ENCODE results near the gene ABCA13. TPM values are rescaled to one million over a fixed set of nuclear protein-coding genes. Genes with fewer than 3 reads are reported as not detected.

ABCA13 gene
- polyA plus RNA-seq, 4 donors: 0.76 to 1.0 (median 0.96) TPM

DNA sequence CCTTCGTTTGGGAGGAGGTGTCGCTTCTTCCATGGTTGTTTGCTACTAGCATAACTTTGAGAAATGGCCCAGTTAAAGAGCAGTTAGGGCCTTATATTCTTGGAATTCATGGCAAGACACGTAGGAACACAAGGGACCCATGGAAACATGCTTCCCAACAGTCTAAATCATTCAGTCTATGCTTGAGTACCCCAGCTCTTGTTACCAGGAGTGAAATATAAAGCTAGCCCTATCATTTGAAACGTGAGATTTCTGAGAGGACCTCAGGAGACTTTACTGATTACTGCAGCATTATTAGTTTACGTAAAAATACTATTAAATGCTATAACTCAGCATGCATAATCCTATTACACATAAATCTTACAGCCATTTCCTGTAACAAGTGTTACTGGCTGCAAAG, 424.5 kb downstream of the ABCA13 start:
- peak; percentile 7 to 35 (median 10) for DNase-seq (ENCODE audit: low read depth in 4 of 4, low spot score in 3 of 4)

DNA sequence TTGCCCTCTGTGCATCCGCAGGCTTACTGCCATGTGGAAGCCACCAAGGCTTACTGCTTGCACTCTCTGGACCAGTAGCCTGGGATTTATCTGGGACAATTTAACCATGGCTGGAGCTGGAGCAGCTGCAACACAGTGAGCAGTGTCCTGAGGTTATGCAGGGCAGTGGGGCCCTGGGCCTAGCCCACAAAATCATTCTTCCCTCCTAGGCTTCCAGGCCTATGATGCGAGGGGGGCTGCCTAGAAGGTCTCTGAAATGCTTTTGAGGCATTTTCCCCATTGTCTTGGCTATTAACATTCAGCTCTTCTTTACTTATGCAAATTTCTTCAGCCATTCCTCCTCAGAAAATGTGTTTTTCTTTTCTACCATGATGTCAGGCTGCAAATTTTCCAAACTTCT, 439.4 kb downstream of the ABCA13 start:
- no peak for DNase-seq (ENCODE audit: low read depth in 4 of 4, low spot score in 3 of 4)

DNA sequence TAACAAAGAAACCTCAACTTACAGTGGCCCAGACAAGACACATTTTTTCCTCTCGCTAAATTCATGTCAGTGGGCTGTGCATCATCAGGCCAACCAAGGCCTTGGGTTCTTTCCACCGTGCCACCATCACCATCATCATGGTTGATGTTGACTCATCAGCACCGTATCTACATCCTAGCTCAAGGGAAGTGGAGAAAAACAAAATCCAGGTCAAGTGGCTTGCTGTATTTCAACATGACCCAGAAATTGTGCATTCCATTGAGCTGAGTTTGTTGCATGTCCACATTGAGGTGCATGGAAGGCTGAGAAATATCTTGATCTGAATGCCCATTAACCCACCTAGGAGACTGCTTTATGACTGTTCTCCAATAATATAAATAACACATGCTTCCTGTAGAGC, 440.7 kb downstream of the ABCA13 start:
- no peak for DNase-seq (ENCODE audit: low read depth in 4 of 4, low spot score in 3 of 4)

DNA sequence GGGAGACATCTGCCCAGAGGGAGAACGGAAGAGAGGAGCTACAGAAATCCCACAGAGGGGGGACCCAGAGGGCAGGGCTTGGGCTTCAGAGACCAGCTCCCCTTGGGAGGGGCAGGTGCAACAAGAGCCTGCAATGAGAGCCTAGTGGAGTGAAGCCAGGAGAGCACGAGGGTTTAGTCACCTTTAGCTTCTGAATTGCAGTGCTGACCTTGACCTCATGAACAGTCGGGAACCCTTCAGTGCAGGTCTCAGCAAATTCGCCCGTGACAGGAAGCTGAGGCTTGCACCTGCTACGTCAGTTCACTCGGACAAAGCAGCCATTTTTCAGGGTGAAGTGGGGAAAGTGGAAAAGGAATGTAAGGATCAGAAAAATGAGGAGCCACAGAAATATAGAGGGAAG, 446.2 kb downstream of the ABCA13 start:
- DNase-seq (ENCODE audit: low read depth in 4 of 4, low spot score in 3 of 4): no peak

DNA sequence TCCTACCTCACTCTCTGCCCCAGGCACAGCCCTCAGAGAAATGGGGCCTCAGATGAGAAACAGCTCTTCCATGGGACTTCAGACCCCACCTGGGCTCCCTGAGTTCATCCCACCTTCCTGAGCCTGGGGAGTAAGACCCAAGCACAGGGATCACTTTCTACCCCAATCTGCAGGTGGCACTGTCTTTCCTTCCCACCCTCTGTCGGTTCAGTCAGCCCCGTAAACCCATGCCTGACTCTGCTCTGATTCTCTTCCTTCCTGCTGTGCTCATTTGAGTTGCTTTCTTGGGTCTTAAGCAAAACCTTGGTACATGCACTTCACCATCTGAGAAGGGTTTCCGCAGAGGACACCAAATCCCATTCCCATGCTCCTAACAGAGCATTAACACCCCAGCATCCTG, 446.7 kb downstream of the ABCA13 start:
- DNase-seq (ENCODE audit: low read depth in 4 of 4, low spot score in 3 of 4): no peak

DNA sequence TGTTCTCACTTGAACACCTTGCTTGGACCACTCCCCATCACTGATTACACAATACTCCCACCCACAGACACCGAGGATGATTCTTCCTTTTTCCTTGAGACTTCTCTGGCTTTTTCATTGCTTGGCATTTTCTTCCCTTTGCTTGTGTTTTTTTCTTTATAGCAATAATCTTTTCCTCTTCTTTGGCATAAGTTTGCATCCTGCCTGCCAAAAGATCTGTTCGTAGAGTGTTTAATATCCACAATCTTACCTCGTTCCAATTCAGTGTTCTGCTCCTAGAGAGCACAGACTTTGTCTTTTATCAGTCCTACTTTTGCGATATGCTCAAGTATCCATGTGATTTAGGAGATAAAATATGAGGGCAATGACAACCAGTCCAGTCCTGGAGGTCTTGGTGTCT, 449.8 kb downstream of the ABCA13 start:
- DNase-seq (ENCODE audit: low read depth in 4 of 4, low spot score in 3 of 4): no peak

DNA sequence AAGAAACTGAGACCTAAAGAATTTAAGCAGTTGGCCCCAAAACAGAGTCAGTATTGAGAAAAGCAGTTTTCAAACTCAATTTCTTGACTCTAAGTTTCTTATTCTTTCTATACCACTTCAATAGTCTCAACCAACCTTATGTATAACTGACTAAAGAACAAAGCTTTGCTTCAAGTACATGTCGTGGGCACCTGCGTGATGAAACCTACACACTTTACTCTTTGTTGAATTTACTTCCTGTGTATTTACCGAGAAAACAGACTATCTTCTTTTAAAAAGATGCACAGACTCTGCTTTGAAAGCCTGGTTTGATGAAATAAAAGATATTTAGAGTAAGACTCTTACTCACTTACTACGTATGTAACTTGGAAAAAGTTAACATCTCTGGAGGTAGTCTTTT, 455.9 kb downstream of the ABCA13 start:
- no peak for DNase-seq (ENCODE audit: low read depth in 4 of 4, low spot score in 3 of 4)

DNA sequence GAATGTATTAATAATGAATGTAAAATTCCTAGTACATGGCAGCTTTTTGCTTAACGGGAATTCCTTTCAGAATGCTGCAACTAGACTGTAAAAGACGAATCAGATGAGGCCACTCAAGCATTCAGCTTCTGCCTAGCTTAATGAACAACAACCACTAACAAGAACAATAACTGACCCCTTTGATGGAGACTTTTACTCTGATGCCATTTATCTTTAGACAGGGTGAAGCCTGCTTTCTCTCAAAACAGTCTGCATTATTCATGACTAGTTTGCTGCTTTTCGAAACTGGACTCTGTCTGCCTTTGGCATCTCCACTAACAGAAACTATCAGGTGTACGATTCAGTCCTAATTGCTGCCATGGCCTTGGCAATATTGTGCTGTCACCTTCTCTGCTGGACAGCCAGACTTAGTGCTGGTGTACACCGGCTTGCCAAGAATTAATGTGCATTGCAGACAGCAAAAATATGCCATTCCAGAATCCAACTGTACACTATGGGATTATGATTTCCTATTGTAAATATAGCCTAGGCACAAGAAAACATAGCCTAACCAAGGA, 457.6 kb downstream of the ABCA13 start:
- no peak for DNase-seq (ENCODE audit: low read depth in 4 of 4, low spot score in 3 of 4)

DNA sequence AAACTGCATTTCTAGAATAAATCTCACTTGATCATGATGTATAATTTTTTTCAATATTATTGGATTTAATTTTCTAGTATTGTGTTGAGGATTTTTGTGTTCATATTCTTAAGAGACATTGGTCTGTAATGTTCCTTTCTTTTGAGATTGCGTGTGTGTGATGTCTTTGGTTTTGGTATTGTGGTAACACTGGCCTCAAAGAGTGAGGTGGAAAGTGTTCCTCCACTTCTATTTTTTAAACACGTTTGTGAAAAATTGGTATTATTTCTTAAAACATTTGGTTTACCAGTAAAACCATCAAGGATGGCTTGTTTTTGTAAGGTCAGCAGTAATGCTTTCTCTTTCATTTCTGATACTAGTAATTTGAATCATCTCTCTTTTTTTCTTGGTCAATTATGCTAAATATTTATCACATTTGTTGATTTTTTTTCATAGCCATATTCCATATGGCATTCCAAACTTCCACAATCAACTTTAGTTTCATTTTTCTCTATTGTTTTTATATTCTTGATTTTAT, 462.9 kb downstream of the ABCA13 start:
- no peak for DNase-seq (ENCODE audit: low read depth in 4 of 4, low spot score in 3 of 4)

DNA sequence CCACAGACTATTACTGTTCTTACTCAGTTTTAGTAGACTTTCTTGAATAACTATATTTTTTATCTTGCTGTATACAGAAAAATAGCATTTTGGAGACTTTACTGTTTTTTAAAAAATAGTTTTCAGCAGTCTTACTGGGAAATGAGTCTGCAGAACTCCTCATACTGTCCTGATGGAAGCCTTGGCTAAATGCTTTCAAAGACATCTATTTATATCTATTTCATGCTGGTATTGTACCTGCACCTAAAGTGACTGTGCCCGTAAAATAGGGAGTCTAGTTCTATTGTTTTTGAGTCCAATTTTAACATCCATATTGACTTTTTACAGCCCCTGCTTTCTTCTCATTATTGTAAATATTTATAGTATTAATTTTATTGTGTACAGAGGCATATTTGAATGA, 464.5 kb downstream of the ABCA13 start:
- DNase-seq (ENCODE audit: low read depth in 4 of 4, low spot score in 3 of 4): no peak

DNA sequence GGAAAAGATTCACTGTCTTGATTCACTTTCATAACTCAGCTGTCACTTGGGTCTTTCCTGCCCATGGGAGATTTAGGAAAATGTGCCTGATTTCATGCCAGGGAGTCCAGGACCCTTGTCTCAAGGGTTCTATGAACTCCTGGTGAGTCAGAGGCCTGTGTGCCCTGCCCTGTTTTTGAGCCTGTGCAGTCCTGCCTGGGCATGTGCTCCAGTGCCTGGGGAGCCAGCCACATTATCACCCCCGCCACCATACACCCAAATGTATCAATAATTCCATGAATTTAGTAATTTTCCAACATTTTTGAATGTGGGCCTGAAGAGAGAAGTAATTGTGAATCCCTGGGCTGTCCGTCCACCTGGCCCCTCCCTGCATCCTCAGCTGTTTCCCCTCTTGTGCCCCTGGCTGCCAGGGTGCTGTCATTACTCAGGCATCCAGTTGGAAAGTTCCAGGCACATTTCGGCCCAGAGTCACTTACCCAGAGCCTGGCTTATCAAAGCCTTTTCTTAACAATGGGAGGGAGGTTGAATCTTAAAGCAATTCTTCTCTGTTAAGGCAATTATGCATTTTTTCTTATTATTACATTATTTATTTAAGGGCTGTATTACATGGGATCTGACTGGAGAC, 465.2 kb downstream of the ABCA13 start:
- DNase-seq (ENCODE audit: low read depth in 4 of 4, low spot score in 3 of 4): no peak

DNA sequence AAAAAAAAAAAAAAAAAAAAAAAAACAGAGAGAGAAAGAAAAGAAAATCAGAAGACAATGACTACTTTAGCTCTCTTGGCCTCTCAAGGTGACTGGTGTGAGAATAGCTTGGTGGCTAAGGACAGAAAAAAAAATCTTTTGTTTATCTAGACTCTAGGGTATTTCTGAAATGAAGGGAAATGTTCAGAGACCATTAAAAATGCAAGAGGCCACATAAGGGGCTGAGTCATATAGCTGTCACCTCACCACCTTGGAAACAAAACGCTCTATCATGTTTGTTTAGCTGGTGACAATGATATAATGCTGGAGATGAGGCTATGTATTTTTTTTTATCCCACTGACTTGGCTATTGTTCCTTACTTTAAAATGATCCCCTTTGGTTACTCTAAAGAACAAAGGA, 466.1 kb downstream of the ABCA13 start:
- DNase-seq (ENCODE audit: low read depth in 4 of 4, low spot score in 3 of 4): no peak

DNA sequence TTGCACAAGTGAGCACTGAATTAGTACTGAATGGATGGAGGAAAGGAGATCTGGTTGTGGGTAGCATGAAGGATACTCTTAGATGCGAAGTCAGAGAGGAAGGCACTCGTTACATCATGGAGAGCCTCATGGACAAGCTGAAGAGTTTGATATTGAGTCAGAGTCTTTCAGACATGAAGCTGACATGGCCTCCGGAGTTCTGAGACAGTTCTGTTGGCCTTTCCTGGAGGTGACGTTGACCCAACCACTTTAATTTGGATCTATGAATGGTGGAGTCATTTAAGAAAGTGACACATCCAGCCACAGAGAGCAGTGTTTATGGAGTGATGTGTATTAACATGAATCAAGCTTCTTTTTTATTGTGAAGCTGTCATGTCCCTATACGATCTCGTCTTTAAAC, 466.8 kb downstream of the ABCA13 start:
- no peak for DNase-seq (ENCODE audit: low read depth in 4 of 4, low spot score in 3 of 4)

DNA sequence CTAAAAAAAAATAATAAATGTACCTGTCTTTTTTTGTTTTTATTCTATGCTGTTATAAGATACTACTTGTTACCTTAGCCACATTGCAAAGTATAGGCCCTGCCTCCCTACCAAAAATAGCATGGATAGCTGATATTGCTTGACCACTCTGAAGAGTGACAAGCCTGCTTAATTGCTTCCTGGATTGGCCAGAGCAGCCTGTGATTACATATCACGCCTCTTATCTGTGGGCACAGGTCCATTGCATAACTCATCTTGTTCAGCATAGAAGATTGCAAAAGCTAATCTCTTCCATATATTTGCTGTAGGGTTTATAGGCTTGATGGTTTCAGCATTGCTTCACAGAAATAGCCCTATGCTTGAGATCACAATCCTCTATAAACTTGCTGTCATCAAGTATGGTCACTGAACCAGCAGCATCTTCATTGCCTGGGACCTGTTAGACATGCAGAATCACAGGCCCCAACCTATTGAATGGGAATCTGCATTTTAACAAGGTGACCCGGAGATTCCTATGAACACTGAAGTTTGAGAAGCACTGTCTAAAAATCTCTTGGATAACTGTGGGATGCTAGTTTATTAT, 472.3 kb downstream of the ABCA13 start:
- no peak for DNase-seq (ENCODE audit: low read depth in 4 of 4, low spot score in 3 of 4)

DNA sequence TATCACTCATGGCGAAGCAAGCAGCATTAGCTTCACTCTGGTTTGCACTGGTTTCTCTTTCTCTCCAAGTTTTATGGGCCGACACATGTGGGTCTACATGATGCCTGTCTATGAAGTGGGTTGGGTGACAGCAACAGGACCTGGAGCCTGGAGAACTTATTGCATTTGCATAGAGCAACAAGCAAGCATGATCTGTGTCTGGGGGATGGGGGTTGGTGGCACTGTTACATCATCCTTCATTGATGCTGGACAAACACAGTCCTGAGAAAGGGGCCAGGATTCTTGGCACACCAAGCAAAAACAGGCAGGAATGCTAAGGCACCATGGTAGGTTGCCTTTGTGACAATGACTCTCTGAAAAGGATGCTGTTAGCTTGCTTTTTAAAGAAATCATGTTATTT, 486.9 kb downstream of the ABCA13 start:
- no peak for DNase-seq (ENCODE audit: low read depth in 4 of 4, low spot score in 3 of 4)

DNA sequence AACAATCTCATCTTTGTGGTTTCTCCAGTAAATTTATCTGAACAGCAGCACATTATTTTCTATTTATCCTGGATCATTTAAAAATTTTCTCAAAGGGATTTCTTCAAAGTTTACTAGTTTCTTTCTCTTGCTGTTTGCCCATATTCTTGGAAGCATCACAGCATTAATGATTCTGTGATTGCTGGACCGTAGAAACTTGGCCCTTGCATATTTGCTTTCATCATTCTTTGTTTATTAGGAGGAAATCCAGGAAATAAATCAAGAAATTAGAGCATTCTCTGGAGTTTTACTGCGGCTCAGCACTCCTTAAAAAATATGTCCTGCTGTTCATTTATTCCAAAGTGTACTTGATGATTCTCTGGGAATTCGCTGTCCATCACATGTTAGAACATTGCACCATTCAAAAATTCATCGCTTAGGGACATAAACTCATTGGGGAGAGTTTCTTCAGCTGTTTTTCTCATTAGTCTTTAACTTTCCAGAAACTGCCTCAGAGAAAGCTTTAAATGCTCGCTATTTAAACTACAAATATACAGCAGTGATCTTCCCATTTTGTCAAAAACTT, 489.1 kb downstream of the ABCA13 start:
- peak; percentile 7 to 33 (median 30) for DNase-seq (ENCODE audit: low read depth in 4 of 4, low spot score in 3 of 4)

DNA sequence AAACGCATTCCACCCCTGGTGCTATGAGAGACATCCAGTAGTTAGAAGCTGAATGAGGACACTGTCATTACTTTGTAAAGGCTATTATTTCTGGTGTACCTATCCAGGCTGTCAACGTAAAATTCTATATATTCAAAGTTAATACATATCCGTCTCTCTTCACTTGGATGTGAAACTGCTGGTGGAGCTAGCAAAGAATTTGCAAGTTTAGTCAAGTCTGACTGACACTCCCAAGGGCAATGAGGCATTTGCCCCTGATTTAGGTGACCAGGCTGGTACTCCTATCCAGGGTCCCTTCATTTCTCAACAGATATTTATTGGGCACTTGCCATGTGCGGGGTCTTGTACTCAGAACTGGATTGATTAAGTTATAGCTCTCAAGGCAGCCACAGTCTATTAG, 493.0 kb downstream of the ABCA13 start:
- no peak for DNase-seq (ENCODE audit: low read depth in 4 of 4, low spot score in 3 of 4)

DNA sequence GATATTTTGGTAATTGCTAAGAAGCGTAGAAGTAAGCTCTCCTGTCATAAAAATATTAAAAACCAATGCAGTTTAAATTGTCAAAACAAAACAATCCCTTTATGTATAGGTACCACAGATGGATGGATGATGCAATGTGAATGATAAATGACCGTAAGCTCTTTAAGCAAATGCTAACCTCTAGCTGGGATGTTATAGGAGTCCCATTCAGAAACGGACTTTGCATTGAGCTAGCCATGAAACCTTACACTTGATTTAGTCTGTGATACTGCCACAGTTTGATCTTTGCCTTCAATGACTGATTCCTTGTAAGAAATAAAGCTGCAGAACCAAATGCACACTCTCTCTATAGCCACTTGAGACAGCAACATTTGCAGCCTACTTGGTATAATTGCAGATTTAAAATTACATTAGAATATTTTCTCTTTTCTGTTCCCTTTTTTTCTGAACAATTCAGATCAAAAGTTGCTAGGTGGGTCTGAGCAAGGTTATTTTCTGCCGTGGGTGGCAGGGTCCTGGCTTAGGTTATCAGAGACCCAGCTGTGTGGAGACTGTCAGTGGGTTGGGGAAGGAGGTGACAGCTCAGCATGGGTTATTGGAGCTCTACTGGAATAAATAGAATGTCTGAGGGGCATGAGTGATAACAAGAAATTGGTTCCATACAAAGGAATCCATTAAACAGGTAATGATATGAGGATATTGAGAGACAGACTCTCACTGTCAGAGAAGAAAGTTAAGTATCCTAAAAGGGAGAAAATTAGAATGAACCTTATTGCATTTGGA, 494.3 kb downstream of the ABCA13 start:
- no peak for DNase-seq (ENCODE audit: low read depth in 4 of 4, low spot score in 3 of 4)

DNA sequence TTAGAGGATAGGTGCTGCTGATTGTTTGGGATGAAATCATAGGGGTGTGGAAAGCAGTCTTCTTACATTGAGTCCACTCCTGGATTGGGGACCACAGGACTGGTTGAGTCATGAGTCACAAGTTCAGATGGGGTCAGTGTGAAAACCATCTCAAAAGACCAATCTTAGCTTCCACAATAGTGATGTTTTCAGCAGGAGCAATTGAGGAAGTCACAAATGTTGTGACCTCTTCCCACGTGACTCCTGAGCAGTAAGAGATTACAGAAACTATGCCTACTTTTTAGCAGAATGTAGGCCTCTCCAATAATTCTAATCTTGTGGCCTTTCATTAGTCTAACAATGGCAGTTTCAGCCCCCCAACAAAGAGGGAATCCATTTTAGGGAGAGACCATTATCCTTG, 496.1 kb downstream of the ABCA13 start:
- DNase-seq (ENCODE audit: low read depth in 4 of 4, low spot score in 3 of 4): no peak

DNA sequence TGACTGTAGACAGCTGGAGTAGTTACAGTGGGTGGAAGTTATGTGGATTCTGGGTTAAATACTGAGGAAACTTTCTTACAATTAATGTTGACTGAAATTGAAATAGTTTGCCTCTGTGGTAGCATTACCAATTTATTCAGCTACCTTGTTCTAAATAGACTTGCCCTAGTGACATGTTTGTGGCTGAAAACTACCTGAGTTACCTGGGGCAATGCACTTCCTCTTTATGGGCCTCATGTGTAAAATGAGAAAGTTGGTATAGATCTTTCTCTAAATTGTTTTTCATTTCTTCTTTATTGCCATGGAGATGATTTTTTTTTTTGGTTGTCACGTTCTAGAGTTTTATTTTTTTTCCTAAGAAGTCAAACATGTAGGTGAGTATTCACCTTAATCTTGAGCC, 500.4 kb downstream of the ABCA13 start:
- no peak for DNase-seq (ENCODE audit: low read depth in 4 of 4, low spot score in 3 of 4)

DNA sequence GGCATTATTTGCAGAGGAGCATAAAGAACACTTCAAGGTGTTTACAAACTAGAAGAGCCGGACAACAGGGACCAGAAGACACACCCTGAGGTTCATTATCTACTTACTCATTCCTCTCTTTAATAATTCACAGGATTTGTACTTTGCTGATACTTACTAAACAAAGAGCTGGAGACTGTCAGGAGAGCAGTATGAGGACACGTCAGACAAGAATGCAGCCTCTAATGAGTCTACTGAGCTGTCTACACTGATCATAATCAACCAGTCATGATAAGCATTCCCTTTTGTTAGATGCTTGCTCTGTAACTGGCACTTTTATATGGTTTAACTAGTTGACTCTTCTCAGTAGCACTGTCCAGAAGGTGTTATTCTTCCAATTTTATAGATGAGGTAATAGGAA, 509.7 kb downstream of the ABCA13 start:
- DNase-seq (ENCODE audit: low read depth in 4 of 4, low spot score in 3 of 4): no peak

All from right renal pelvis (tissue), 4 donors.